ENCODE data around the gene GLP1R.

DNA sequence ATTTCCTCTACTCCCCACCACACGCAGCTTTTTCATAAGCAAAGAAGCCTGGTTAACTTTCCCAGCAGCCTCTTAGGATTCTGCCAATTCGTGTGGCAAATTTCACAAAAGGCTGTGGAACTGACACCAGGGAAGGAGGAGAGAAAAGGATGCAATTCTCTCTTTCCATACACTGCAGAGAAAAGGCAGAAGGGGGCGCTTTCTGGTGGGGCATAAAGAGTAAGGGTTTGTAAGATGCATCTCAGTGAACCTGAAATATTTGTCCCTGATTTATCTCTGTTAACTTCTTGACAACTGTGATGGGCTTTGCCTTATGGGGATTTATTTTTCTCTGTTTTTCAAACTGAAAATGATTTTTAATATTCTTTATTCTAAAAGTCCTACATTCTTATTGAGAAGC lies 45.5 kb upstream of the GLP1R start:
- TF ChIP-seq, protein P1, sequence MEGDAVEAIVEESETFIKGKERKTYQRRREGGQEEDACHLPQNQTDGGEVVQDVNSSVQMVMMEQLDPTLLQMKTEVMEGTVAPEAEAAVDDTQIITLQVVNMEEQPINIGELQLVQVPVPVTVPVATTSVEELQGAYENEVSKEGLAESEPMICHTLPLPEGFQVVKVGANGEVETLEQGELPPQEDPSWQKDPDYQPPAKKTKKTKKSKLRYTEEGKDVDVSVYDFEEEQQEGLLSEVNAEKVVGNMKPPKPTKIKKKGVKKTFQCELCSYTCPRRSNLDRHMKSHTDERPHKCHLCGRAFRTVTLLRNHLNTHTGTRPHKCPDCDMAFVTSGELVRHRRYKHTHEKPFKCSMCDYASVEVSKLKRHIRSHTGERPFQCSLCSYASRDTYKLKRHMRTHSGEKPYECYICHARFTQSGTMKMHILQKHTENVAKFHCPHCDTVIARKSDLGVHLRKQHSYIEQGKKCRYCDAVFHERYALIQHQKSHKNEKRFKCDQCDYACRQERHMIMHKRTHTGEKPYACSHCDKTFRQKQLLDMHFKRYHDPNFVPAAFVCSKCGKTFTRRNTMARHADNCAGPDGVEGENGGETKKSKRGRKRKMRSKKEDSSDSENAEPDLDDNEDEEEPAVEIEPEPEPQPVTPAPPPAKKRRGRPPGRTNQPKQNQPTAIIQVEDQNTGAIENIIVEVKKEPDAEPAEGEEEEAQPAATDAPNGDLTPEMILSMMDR (IDR thresholded peaks at IDR 0.05): no peak
- TF ChIP-seq POLR2A (IDR thresholded peaks at IDR 0.05) (no peak), POLR2AphosphoS5 (IDR thresholded peaks at IDR 0.05) (no peak), EP300 (IDR thresholded peaks at IDR 0.05) (no peak)
